ENCODE results near the gene KDM4B. TPM values are rescaled to one million over a fixed set of nuclear protein-coding genes. Genes with fewer than 3 reads are reported as not detected.
A peak's percentile ranks its signal among the peaks of the same experiment; 100 is the strongest.
"Not testable (repeated sequence)": the region's sequence is repeated elsewhere in the genome, so short reads cannot be mapped to it uniquely, and the experiment has no call there.

The KDM4B gene
- total RNA-seq, 1 donor from 2014 or later, result 27.6 TPM

DNA sequence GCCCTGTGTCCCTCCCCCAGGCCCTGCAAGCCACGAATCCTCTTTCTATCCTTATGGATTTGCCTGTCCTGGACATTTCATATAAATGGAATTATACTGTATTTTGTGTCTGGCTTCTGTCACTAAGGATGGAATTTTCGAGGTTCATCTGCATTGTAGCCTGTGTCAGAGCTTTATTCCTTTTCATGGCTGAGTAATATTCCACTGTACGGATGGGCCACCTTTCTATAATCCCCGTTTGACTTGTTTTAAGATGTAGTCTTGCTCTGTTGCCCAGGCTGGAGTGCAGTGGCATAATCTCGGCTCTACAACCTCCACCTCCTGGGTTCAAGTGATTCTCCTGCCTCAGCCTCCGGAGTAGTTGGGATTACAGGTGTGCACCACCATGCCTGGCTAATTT, 3.9 kb upstream of the KDM4B start:
- intact Hi-C loops (cut with DNase I), result loop anchor here (5.0 kb wide), 2 partner anchors 67 to 98 kb away; partner anchors contain the start of gene PLIN3
- no peak for DNase-seq (ENCODE audit: low spot score)

DNA sequence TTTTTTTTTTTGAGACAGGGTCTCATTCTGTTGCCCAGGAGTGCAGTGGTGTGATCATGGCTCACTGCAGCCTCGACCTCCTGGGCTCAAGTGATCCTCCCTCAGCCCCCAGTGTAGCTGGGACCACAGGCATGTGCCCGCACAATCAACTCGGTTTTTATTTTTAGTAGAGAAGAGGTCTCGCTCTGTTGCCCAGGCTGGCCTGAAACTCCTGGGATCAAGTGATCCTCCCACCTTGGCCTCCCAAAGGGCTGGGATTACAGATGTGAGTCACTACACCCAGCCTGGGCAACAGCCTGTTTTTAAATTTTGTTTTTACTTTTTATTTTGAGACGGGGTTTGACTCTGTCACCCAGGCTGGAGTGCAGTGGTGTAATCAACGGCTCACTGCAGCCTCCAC, 2.3 kb upstream of the KDM4B start:
- DNase-seq (ENCODE audit: low spot score), result no peak
- intact Hi-C loops (cut with DNase I), result loop anchor here (5.0 kb wide), 2 partner anchors 66 to 99 kb away; partner anchors contain the start of gene PLIN3

DNA sequence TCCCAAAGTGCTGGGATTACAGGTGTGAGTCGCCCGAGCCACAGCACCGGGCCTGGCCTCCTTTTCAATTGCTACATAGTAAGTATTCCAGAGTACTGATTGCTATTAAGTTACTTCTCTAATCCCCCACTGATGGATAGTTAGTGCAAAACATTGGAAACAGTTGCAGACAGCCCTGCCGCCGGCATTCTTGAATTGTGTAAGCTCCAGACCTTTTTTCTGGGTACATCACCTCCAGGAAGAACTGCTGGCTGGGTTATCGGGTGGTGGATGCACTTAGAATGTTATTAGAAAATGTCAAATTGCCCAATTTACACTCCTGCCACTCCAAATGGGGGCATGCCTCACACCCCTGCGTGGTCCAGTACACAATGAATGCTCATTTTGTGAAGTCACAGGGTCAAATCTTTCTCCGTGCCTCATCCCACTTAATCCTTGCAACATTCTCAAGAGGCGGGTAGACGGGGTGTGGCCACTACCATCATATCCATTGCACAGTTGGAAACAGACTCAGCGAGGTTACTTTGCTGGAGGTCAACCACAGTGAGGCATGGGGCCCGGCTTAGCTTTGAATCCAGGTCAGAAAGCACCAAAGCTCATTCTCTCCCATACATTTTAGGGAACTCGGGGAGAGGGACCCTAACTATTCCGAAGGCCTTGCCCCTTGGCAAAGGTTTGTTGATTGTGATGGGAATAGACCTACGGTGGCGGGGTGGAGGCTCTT, 1.0 kb upstream of the KDM4B start:
- intact Hi-C loops (cut with DNase I), result loop anchor here (5.0 kb wide), 2 partner anchors 64 to 101 kb away; partner anchors contain the start of gene PLIN3
- DNase-seq (ENCODE audit: low spot score), result no peak

DNA sequence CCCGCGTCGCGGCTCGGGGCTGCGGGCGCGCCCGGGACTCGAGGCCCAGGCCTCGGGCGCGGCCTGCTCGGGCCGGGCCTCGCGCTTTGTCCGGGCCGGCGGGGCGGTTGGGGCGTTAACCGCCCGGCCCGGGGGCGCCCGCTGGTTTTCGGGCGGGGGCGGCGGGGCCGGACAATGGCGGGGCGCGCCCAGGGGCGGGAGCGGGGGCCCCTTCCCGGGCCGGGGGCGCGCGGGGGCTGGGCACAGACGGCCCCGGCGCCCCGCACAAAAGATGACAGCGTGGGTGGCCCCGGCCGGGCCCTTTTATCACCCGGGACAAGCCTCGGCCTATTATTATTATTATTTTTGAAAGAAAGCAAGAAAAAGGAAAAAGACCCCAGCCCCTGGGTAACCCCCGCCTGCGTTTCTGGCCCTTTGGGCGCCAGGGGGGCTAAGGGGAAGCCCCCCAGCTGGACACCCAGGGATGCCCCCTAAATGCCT, 419 bp downstream of the KDM4B start:
- intact Hi-C loops (cut with DNase I), result loop anchor here (5.0 kb wide), 2 partner anchors 63 to 102 kb away; partner anchors contain the start of gene PLIN3
- DNase-seq (ENCODE audit: low spot score), result no peak

DNA sequence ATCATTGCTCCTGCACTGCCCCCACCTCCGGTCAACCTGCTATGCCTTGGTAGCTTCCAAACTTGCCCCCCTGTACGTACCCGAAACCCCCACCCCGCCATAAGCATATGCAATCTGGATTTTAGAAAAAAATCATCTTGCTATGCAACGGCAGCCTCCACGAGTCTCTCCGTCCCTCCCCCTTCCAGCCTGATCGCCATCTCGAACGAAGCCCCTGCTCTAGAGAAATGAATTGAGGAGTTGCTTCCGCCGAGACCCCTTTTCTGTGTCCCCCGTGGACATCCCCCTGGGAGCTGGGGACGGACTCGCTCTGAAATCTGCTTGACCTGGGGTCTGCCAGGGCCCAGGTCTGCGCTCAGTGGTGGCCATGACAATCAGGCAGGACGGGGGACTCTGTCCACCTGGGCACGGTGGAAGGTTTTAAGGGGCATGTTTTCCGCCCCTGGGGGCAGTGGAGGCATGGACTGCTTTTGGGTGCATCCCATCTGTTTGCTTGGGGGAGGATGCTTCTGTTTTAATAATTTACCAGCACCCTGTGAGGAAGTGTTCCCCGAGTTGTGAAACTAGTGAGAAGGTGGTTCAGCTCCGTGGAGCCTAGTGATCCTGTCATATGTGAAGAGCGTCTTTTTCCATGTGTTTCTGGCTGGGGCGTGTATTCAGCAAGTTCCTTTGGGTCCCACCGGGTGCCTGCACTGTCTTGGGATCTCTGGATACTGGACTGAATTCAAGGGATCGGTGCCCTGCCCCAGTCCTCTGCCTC, 1.0 kb downstream of the KDM4B start:
- no peak for DNase-seq (ENCODE audit: low spot score)
- intact Hi-C loops (cut with DNase I), result loop anchor here (5.0 kb wide), 2 partner anchors 62 to 103 kb away; partner anchors contain the start of gene PLIN3

DNA sequence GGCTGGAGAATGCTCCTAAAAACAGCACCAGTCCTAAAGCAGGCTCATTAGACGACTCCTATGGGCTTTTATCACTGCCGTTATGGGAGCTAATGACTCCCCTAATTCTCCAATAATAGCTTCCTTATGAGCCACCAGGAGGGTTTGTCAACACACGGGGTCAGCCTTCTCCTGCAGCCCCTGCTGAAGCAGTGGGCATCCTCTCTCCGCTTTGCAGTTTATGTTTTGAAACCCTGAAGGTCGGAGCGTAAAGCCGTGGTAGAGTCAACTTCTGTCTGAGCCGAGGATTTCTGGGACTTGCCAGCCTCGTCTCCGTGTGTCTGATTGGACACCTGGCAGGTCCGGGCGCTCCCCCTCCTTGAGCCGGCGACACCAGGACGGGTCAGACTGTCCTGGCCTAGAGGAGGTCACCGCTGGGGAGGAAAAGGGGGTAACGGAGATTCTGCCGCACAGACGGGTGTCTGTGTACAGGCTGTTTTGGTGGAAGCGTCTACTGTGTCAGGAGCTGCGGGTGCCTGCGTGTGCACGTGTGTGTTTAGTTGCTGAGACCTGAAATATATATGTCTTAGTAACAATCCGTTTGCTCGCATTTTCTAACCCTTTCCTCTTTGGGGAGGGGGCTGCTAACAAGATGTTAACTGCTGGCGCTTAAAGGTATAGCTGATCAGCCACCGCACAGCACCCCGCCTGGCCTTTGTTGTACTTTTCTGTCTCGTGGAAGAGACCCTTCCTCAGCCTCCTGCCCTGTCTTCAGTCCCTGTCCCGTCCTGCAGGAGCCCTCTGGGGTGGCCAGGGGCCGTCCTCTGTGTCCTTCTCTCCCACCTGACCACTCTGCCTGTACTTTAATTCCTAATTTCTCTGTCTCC, 1.9 kb downstream of the KDM4B start:
- DNase-seq (ENCODE audit: low spot score), result no peak
- intact Hi-C loops (cut with DNase I), result no loop called here

DNA sequence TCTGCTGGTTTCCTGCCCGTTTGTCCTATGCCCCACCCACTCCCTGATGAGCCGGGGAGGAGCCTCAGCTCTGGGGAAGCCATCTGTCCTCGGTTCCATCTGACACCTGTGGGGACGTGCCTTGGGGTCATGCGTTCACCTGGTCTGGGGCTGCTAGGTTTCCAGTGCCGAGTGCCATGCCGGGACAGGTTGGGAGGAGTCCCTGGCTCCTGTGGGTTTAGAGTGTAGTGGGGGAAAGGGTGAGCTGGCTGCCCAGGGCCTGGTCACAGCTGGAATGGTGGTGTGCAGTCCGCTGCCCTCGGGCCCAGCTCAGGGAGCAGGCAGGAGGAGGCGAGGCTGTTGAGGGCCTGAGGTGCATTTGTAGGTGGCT, 2.5 kb downstream of the KDM4B start:
- DNase-seq (ENCODE audit: low spot score), result no peak
- intact Hi-C loops (cut with DNase I), result no loop called here

DNA sequence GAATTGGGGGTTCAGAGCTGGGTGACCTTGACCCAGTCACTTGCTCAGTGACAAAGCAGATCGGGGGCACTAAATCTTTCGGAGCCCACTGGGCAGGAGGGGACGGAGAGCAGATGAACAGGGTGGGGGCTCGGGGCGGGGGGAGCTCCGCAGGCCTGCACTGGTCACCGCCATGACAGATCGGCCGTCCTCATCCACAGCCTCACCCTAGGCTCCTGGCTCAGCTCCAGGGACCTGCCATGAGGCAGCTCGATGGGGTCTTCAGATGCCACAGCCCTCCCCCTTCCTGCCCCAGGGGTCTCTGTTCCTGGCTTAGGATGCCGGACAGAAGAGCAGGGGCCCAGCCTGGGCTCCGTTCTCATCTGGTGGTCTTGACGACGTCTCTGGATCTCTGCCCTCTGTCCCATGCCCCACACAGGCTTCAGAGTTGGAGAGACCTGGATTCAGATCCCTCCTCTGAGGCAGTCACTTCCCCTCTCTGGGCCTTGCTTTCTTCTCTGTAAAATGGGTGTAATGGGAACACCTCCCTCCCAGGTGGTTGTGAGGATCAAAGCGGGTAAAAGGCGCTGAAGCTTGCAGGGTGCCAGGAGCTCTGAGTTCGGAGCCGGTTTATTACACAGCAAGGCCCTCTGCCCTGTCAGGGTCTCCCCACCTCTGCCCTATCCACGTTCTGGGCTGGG, 3.0 kb downstream of the KDM4B start:
- intact Hi-C loops (cut with DNase I), result no loop called here
- no peak for DNase-seq (ENCODE audit: low spot score)

DNA sequence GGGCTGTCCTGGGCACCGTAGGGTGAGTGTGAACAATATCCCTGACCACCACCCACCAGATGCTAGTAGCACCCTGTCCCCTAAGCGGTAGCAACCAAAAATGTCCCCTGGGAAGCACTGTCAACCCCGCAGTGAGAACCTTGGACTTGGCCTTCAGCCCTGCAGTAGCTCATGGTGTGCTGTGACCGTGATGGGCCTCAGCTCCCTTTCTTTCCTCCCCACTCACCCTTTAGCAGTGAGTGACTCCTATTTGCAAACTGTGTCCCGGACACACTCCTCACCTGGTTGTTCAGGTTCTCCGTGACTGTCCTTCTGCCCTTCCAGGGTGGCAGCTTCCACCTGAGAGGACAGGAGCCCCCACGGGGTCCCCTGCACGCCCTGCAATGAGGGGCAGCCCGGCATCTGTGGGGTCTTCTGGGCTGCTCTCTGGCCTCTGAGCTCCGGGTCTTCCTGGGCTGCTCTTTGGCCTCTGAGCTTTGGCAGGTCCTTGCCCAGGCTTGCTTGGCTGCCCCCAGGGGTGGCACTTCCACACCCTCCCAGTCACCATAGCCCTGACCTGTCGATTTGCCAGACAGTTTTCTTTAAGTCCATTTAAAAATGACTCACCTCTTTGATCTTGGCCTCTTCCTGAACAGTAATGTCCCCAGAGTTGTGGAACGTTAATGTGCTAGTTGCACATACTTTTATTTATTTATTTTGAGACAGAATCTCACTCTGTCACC, 3.8 kb downstream of the KDM4B start:
- DNase-seq (ENCODE audit: low spot score), result no peak
- intact Hi-C loops (cut with DNase I), result no loop called here

DNA sequence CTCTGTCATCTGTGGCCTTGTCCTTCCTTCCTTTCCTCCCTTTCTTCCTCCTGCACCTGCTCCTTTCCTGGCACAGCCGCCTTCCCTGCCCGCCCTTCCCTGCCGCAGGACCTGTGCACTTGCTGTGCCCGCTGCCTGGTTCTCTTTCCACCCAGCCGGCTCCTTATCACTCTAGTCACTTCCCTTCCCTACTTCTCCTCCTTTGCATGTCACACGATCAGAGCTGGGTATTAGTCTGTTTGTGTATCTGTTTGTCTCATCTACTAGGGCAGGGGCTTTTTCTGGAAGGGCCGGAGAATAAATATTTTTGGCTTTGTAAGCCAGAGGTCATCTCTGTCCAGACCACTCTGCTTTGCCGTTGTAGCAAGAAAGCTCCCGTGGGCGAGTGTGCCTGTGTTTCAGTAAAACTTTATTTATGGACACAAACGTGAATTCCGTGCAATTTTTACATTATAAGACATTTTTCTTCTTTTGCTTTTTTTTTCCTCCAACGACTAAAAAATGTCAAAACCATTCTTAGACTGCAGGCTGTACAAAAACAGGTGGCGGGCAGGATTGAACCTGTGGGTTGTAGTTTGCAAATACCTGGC, 6.1 kb downstream of the KDM4B start:
- no peak for DNase-seq (ENCODE audit: low spot score)

DNA sequence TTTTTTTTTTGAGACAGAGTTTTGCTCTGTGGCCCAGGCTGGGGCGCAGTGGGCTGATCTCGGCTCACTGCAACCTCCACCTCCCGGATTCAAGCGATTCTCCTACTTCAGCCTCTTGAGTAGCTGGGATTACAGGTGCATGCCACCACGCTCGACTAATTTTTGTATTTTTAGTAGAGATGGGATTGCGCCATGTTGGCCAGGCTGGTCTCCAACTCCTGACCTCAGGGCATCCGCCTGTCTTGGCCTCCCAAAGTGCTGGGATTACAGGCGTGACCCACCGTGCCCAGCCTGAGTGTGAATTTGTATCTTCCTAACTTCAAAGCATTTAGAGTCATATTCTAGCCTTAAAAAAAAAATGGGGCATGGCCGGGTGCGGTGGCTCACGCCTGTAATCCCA, 6.7 kb downstream of the KDM4B start:
- not testable (repeated sequence) for DNase-seq (ENCODE audit: low spot score)

More for the DNA sequence above, 6.1 kb downstream of the KDM4B start:
- intact Hi-C loops (cut with DNase I), result no loop called here

DNA sequence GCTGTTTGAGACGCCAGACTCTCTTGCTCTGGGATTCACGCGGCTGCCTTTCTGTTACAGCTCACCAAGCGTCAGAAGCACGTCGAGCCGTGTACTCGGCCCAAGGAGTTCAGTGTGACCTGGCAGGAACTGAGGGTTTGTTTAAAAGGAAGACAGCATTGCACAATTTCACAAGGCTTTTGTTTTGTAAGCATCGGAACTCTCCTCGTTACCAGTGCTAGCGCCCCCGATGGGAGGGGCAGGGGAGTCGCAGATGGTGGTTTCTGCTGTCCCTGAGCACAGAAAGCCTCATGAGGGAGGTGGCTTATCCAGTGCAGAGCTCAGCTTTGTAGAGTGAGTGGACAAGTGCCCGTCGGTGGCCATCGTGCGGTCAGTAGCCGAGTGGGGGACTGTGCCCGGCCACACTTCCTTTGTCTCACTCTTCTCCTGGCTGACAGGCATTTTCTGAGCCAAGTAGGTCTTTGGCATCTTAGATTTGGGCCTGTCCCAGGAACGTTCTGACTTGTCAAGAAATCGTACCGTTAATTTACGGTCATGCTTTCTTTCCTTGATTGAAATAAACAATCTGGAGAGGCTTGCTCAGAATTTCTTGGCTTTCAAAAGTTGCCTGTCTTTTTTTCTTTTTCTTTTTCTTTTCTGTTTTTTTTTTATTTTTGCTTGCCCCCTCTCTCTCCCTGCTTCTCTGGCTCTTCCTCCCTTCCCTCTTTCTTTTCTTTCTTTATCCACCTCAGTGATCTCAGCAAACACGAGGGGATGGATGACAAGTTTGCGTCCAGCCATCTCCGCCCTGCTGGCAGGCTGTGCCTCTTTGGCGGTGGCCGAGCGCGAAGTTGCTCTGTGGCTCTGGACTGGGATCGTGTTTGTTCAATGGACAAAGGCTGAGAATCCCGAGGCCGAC, 7.7 kb downstream of the KDM4B start:
- intact Hi-C loops (cut with DNase I), result no loop called here

More for the DNA sequence above, 6.7 kb downstream of the KDM4B start:
- intact Hi-C loops (cut with DNase I), result not testable (repeated sequence)

DNA sequence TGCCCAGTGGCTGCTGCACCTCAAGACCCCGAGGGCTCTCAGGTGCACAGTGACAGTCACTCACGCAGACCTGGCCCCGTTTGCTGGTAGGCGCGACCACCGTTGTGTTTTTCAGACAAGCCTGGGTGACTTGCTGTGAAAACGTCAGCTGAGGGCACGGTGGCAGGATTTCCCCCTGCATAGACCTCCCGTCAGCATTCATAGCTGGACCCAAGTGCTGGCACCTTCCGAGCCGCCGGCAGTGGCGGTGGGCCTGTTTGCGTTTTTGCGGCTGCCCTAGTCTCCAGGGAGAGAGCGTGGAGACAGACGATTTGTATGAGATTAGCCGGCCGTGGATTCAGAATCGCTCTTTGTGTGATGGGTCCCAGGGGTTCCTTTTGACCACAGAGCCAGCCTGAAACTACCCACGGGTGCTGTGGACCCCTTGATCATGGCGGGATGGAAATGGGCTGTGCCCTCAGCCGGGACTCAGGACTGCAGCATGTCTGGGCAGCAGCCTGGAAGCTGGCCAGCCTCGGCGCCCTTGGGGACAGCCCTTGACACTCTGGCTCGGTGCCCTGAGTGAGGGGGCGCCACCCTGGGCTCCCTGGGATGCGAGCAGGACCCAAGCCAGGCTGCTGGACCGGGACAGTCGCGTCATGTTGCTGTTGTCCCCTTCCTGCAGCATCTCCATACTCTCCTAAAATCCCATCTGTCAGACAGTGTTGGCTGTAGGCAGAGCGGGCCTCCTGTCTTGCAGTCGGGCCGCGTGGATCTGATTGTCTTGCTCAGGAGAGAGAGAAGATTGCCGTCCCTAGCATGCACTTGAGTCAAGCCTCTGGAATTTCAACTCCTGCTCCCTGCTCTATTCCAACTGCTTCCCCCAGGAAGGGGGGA, 8.6 kb downstream of the KDM4B start:
- DNase-seq (ENCODE audit: low spot score), result no peak
- intact Hi-C loops (cut with DNase I), result no loop called here

More for the DNA sequence above, 7.7 kb downstream of the KDM4B start:
- peak; percentile 90 for DNase-seq (ENCODE audit: low spot score)

DNA sequence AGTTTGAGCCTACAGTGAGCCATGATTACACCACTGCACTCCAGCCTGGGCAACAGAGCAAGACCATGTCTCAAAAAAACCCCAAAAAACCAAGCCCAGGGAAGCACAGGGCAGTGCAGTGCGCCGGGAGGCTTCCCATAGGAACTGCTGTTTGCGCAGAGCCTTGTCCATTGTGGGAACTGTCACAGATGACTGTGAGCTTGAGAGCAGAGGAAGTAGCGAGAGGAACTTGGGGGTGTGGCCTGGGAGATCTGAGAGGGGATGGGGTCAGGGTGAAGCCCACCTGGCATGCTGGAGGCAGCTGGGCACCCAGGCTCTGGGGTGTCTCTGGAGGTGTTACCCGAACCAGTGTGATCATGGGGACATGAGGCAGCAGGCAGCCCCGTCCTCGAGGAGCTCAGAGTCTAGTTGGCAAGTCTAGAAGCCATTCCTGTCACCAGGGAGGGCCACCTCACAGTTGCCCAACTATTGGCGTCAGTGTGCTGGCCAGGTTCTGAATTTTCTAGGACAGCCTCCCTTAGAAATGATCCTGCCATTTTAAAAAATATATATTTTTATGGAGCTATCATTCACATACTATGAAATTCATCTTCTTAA, 10.4 kb downstream of the KDM4B start:
- intact Hi-C loops (cut with DNase I), result no loop called here

DNA sequence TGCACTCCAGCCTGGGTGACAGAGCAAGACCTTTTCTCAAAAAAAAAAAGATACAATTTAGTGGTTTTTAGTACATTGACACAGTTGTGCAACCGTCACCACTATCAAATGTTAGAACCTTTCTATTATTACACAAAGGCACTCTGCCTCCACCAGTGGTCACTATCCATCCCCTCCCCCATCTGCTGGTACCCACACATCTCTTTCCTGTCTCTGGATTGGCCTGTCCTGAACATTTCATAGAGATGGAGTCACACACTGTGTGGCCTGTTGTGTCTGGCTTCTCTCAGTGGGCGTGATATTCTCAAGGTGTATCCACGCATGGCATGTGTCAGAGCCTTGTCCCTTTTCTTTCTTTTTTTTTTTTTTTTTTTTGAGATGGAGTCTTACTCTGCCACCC, 11.2 kb downstream of the KDM4B start:
- no peak for DNase-seq (ENCODE audit: low spot score)
- intact Hi-C loops (cut with DNase I), result no loop called here

More for the DNA sequence above, 10.4 kb downstream of the KDM4B start:
- DNase-seq (ENCODE audit: low spot score), result no peak

Data from cardiac septum (tissue), 1 donor.